HEK293 (cell line): Measurements from ENCODE around the gene BMF.

Experiments used
- CTCF ChIA-PET: fragments of 350-600 bp; formaldehyde crosslinking; extraction: SDS; loops from one replicate; lab custom pipeline; 2021; ENCODE audit warnings: antibody characterized with exemption; lab: Yijun Ruan, JAX
- POLR2A ChIA-PET: fragments of 300-600 bp; formaldehyde crosslinking; extraction: SDS; loops from one replicate; lab custom pipeline; 2020; ENCODE audit warnings: antibody characterized with exemption, inconsistent platforms; lab: Yijun Ruan, JAX
- H3K27ac ChIP-seq: fragments of 200-500 bp; sonication (Bioruptor generic); 2 replicates; pipeline ENCODE4 v1.5.1; 2014; ENCODE audit warnings: low read depth, low read length, control low read depth, inconsistent platforms; ENCODE audit errors: extremely low read depth
- H3K36me3 ChIP-seq, 2 experiments: fragments of 200-500 bp in 1 of 2; sonication (Bioruptor generic) in 1 of 2; 1 replicate in 1 of 2; 2 replicates in 1 of 2; pipeline ENCODE4 v1.5.1; 2014 to 2017; ENCODE audit warnings: inconsistent platforms in 2 of 2, low read length in 2 of 2; ENCODE audit not compliant: control insufficient read depth in 2 of 2, insufficient read depth in 1 of 2
- H3K4me1 ChIP-seq: fragments of 200-500 bp; sonication (Bioruptor generic); 2 replicates; pipeline ENCODE4 v1.5.1; 2014; ENCODE audit warnings: mild to moderate bottlenecking, low read length, inconsistent platforms; ENCODE audit not compliant: control insufficient read depth, insufficient read depth
- H3K4me3 ChIP-seq: 2 replicates; pipeline ENCODE4 v1.5.1; 2011; ENCODE audit warnings: low read depth, mild to moderate bottlenecking, control low read depth, low read length, moderate library complexity
- H3K9me3 ChIP-seq: fragments of 200-500 bp; sonication (Bioruptor generic); 2 replicates; pipeline ENCODE4 v1.5.1; 2014; ENCODE audit warnings: low read depth, low read length, inconsistent platforms; ENCODE audit not compliant: control insufficient read depth, insufficient read depth
- FEZF1 ChIP-seq: fragments of 450-650 bp; formaldehyde crosslinking; IDR thresholded peaks from 2 replicates; pipeline ENCODE4 v1.5.1; 2016; ENCODE audit warnings: missing biosample characterization, missing genetic modification characterization
- SCRT1 ChIP-seq: fragments of 450-650 bp; formaldehyde crosslinking; IDR thresholded peaks from 2 replicates; pipeline ENCODE4 v1.5.1; 2016; ENCODE audit warnings: missing biosample characterization, missing genetic modification characterization, borderline replicate concordance
- SCRT2 ChIP-seq: fragments of 450-650 bp; formaldehyde crosslinking; IDR thresholded peaks from 2 replicates; pipeline ENCODE4 v1.5.1; 2016; ENCODE audit warnings: missing biosample characterization, missing genetic modification characterization
- TCF7L2 ChIP-seq: IDR thresholded peaks from 2 replicates; pipeline ENCODE4 v1.6.1; 2011; ENCODE audit warnings: low read depth, mild to moderate bottlenecking, inconsistent platforms, low read length, moderate library complexity, borderline replicate concordance
- ZFHX2 ChIP-seq: fragments of 450-650 bp; formaldehyde crosslinking; conservative IDR thresholded peaks from 2 replicates; pipeline ENCODE4 v1.5.1; 2016; ENCODE audit warnings: missing biosample characterization, missing genetic modification characterization
- ZIC2 ChIP-seq: fragments of 450-650 bp; formaldehyde crosslinking; IDR thresholded peaks from 2 replicates; pipeline ENCODE4 v1.5.1; 2016; ENCODE audit warnings: missing biosample characterization, missing genetic modification characterization
- ZNF140 ChIP-seq: fragments of 450-650 bp; formaldehyde crosslinking; IDR thresholded peaks from 2 replicates; pipeline ENCODE4 v1.5.1; 2016; ENCODE audit warnings: missing biosample characterization, missing genetic modification characterization
- ZNF18 ChIP-seq: fragments of 450-650 bp; formaldehyde crosslinking; IDR thresholded peaks from 2 replicates; pipeline ENCODE4 v1.5.1; 2016; ENCODE audit warnings: missing biosample characterization, missing genetic modification characterization
- ZNF184 ChIP-seq: fragments of 450-650 bp; IDR thresholded peaks from 2 replicates; pipeline ENCODE4 v1.5.1; 2018; ENCODE audit warnings: missing biosample characterization, mild to moderate bottlenecking, missing genetic modification characterization
- ZNF302 ChIP-seq: fragments of 450-650 bp; formaldehyde crosslinking; IDR thresholded peaks from 2 replicates; pipeline ENCODE4 v1.5.1; 2016; ENCODE audit warnings: missing biosample characterization, missing genetic modification characterization, low read depth
- ZNF350 ChIP-seq: fragments of 450-650 bp; formaldehyde crosslinking; IDR thresholded peaks from 2 replicates; pipeline ENCODE4 v1.5.0; 2017; ENCODE audit warnings: missing biosample characterization, mild to moderate bottlenecking, missing genetic modification characterization
- ZNF510 ChIP-seq: fragments of 450-650 bp; formaldehyde crosslinking; IDR thresholded peaks from 2 replicates; pipeline ENCODE4 v1.5.1; 2018; ENCODE audit warnings: mild to moderate bottlenecking, missing genetic modification characterization, missing biosample characterization; ENCODE audit not compliant: insufficient replicate concordance
- ZNF518A ChIP-seq: fragments of 450-650 bp; formaldehyde crosslinking; conservative IDR thresholded peaks from 2 replicates; pipeline ENCODE4 v1.5.1; 2016; ENCODE audit warnings: low read depth, missing biosample characterization, missing genetic modification characterization
- ZNF623 ChIP-seq: fragments of 450-650 bp; formaldehyde crosslinking; IDR thresholded peaks from 2 replicates; pipeline ENCODE4 v1.5.1; 2016; ENCODE audit warnings: missing biosample characterization, missing genetic modification characterization
- ZNF639 ChIP-seq: fragments of 450-650 bp; formaldehyde crosslinking; IDR thresholded peaks from 2 replicates; pipeline ENCODE4 v1.5.1; 2016; ENCODE audit warnings: missing biosample characterization, missing genetic modification characterization
- ZNF747 ChIP-seq: fragments of 450-650 bp; formaldehyde crosslinking; IDR thresholded peaks from 2 replicates; pipeline ENCODE4 v1.5.1; 2016; ENCODE audit warnings: missing biosample characterization, missing genetic modification characterization
- ZNF777 ChIP-seq: fragments of 450-650 bp; formaldehyde crosslinking; IDR thresholded peaks from 2 replicates; pipeline ENCODE4 v1.5.1; 2017; ENCODE audit warnings: missing biosample characterization, missing genetic modification characterization, borderline replicate concordance
- ZNF837 ChIP-seq: fragments of 450-650 bp; formaldehyde crosslinking; IDR thresholded peaks from 2 replicates; pipeline ENCODE4 v1.5.1; 2016; ENCODE audit warnings: missing biosample characterization, missing genetic modification characterization
- ZNF843 ChIP-seq: fragments of 450-650 bp; formaldehyde crosslinking; IDR thresholded peaks from 2 replicates; pipeline ENCODE4 v1.5.1; 2016; ENCODE audit warnings: missing biosample characterization, missing genetic modification characterization
- ZSCAN5A ChIP-seq: fragments of 450-650 bp; formaldehyde crosslinking; IDR thresholded peaks from 2 replicates; pipeline ENCODE4 v1.5.1; 2016; ENCODE audit warnings: missing biosample characterization, missing genetic modification characterization
- ZXDB ChIP-seq: fragments of 450-650 bp; formaldehyde crosslinking; IDR thresholded peaks from 2 replicates; pipeline ENCODE4 v1.5.1; 2016; ENCODE audit warnings: missing biosample characterization, missing genetic modification characterization

Gene BMF

GRCh38 chr15:40060236-40060961 lies 48.3 kb downstream of the BMF start:
- ChIA-PET CTCF (interaction anchor here (0.6 to 1.2 kb wide), 5 partner anchors 17 to 830 kb away, joined by 3 read pairs; no protein-coding TSS in a partner anchor), POLR2A (no interaction called here)

GRCh38 chr15:40059821-40060220 lies 48.9 kb downstream of the BMF start:
- CTCF ChIA-PET = interaction anchor here (0.6 to 1.2 kb wide), 8 partner anchors 11 to 831 kb away, joined by 3 to 4 read pairs (median 3); no protein-coding TSS in a partner anchor
- no peaks in the 10 kb centered on the region for H3K4me1 ChIP-seq
- H3K4me3 ChIP-seq = no peak overlapping the region
- no peak overlapping the region for H3K27ac ChIP-seq
- TF ChIP-seq ZFHX2 (tag by site-specific recombination) (no peak), ZNF747 (tag by site-specific recombination) (no peak)
- H3K9me3 ChIP-seq = no peaks in the 10 kb centered on the region
- POLR2A ChIA-PET = no interaction called here
- H3K36me3 ChIP-seq = no peaks in the 10 kb centered on the region

More at GRCh38 chr15:40060236-40060961, 48.3 kb downstream of the BMF start:
- Histone ChIP-seq H3K27ac (no peak overlapping the region), H3K36me3 (no peaks in the 10 kb centered on the region), H3K4me3 (no peak overlapping the region), H3K9me3 (no peaks in the 10 kb centered on the region), H3K4me1 (no peaks in the 10 kb centered on the region)
- TF ChIP-seq ZXDB (tag by site-specific recombination) = peak; percentile 83
- no peak for TF ChIP-seq TCF7L2
- peak; percentile 62; the same call in 1 of the 2 replicates for TF ChIP-seq ZNF18
- peak; percentile 51 for TF ChIP-seq ZIC2 (tag by site-specific recombination)
- TF ChIP-seq ZNF843 (tag by site-specific recombination) = no peak

GRCh38 chr15:40058476-40059140 lies 50.1 kb downstream of the BMF start:
- H3K4me1 ChIP-seq = 0 out of 2 replicates have a peak, but pooled peaks cover 4% of the 10 kb centered on the region
- H3K36me3 ChIP-seq = peaks cover 0 to 3% of the 10 kb centered on the region in 2 experiments; a peak in 1 of 3 replicates
- no peak overlapping the region for H3K4me3 ChIP-seq
- ChIA-PET POLR2A (no interaction called here), CTCF (interaction anchor here (0.6 to 1.1 kb wide), 2 partner anchors 10 to 210 kb away, joined by 4 read pairs; no protein-coding TSS in a partner anchor)
- H3K9me3 ChIP-seq = no peaks in the 10 kb centered on the region
- H3K27ac ChIP-seq = no peak overlapping the region
- TF ChIP-seq ZNF510 (no peak), ZSCAN5A (no peak), ZNF777 (tag by site-specific recombination) (no peak), ZNF639 (no peak), ZNF837 (tag by site-specific recombination) (no peak), ZNF350 (tag by site-specific recombination) (no peak), FEZF1 (no peak), SCRT1 (no peak), ZNF140 (tag by site-specific recombination) (no peak), ZNF184 (no peak), ZNF302 (tag by site-specific recombination) (no peak), ZNF623 (tag by site-specific recombination) (no peak), ZNF518A (no peak), SCRT2 (tag by site-specific recombination) (no peak)
